ENCODE results near the gene COQ8A.

Gene COQ8A

GRCh38 chr1:226948480-226948879, 8.4 kb downstream of the COQ8A start:
- no peak overlapping the region for H4K91ac ChIP-seq (ENCODE audit: low read depth, low read length)
- H4K8ac ChIP-seq (ENCODE audit: low read depth, low read length), result no peak overlapping the region
- no peak overlapping the region for H3K18ac ChIP-seq (ENCODE audit: low read length)
- no peaks in the 10 kb centered on the region for H3K79me2 ChIP-seq (ENCODE audit: control insufficient read depth, insufficient read depth, low read length, poor library complexity)
- no peak overlapping the region for H3K14ac ChIP-seq (ENCODE audit: low read length)
- H2AFZ ChIP-seq (ENCODE audit: insufficient read depth, low read length, poor library complexity), result no peak overlapping the region
- no peak overlapping the region for H3K9ac ChIP-seq (ENCODE audit: low read length)
- H3K79me1 ChIP-seq (ENCODE audit: low read length), result no peaks in the 10 kb centered on the region
- H3K27ac ChIP-seq (ENCODE audit: low read depth, low read length), result no peak overlapping the region
- H2BK12ac ChIP-seq (ENCODE audit: low read length), result no peak overlapping the region
- peaks cover 2% of the 10 kb centered on the region for H3K9me3 ChIP-seq (ENCODE audit: insufficient read depth, low read depth, low read length)
- no peak for DNase-seq
- no peaks in the 10 kb centered on the region for H3K27me3 ChIP-seq (ENCODE audit: insufficient read depth, low read length)
- no peak overlapping the region for H3K4me2 ChIP-seq (ENCODE audit: low read length)
- peaks cover 0 to 4% of the 10 kb centered on the region in 2 experiments for H3K4me1 ChIP-seq (ENCODE audit: control insufficient read depth in 1 of 2, insufficient read depth in 2 of 2, low read length in 2 of 2)
- no CpG with 5 or more reads among the region's 6 CpGs for WGBS (ENCODE audit: extremely low coverage, insufficient coverage, insufficient read length)
- H3K36me3 ChIP-seq (ENCODE audit: control insufficient read depth in 1 of 2, insufficient read depth in 2 of 2, low read length in 2 of 2), result no peaks in the 10 kb centered on the region
- H2BK120ac ChIP-seq (ENCODE audit: insufficient read depth, low read length, poor library complexity), result no peak overlapping the region
- H3K4ac ChIP-seq (ENCODE audit: low read depth, low read length), result no peak overlapping the region
- no peak overlapping the region for H3K4me3 ChIP-seq (ENCODE audit: low read depth, low read length)
- no peak overlapping the region for H2AK5ac ChIP-seq (ENCODE audit: low read length)
- no peak overlapping the region for H2BK5ac ChIP-seq (ENCODE audit: low read depth, low read length, poor library complexity)
- H4K12ac ChIP-seq (ENCODE audit: low read depth, low read length), result no peak overlapping the region
- no peak overlapping the region for H3K23ac ChIP-seq (ENCODE audit: low read length)

- no peak overlapping the region for H4K91ac ChIP-seq (ENCODE audit: low read depth, low read length)
- no peak for DNase-seq
- no peak overlapping the region for H3K4ac ChIP-seq (ENCODE audit: low read depth, low read length)
- no peak overlapping the region for H3K18ac ChIP-seq (ENCODE audit: low read length)
- no peak overlapping the region for H2BK120ac ChIP-seq (ENCODE audit: insufficient read depth, low read length, poor library complexity)
- H3K36me3 ChIP-seq (ENCODE audit: control insufficient read depth in 1 of 2, insufficient read depth in 2 of 2, low read length in 2 of 2), result no peaks in the 10 kb centered on the region
- WGBS (ENCODE audit: extremely low coverage, insufficient coverage, insufficient read length), result no CpG with 5 or more reads among the region's 15 CpGs
- no peak overlapping the region for H3K27ac ChIP-seq (ENCODE audit: low read depth, low read length)
- no peaks in the 10 kb centered on the region for H3K79me1 ChIP-seq (ENCODE audit: low read length)
- H2AK5ac ChIP-seq (ENCODE audit: low read length), result no peak overlapping the region
- no peak overlapping the region for H3K4me3 ChIP-seq (ENCODE audit: low read depth, low read length)
- no peak overlapping the region for H3K23ac ChIP-seq (ENCODE audit: low read length)
- no peak overlapping the region for H2BK12ac ChIP-seq (ENCODE audit: low read length)
- H2AFZ ChIP-seq (ENCODE audit: insufficient read depth, low read length, poor library complexity), result no peak overlapping the region
- no peak overlapping the region for H3K14ac ChIP-seq (ENCODE audit: low read length)
- no peaks in the 10 kb centered on the region for H3K27me3 ChIP-seq (ENCODE audit: insufficient read depth, low read length)
- no peak overlapping the region for H4K12ac ChIP-seq (ENCODE audit: low read depth, low read length)
- H3K9ac ChIP-seq (ENCODE audit: low read length), result no peak overlapping the region
- H4K8ac ChIP-seq (ENCODE audit: low read depth, low read length), result no peak overlapping the region
- peaks cover 2% of the 10 kb centered on the region for H3K9me3 ChIP-seq (ENCODE audit: insufficient read depth, low read depth, low read length)
- no peak overlapping the region for H3K4me2 ChIP-seq (ENCODE audit: low read length)
- peaks cover 0 to 4% of the 10 kb centered on the region in 2 experiments for H3K4me1 ChIP-seq (ENCODE audit: control insufficient read depth in 1 of 2, insufficient read depth in 2 of 2, low read length in 2 of 2)
- no peak overlapping the region for H2BK5ac ChIP-seq (ENCODE audit: low read depth, low read length, poor library complexity)
- no peaks in the 10 kb centered on the region for H3K79me2 ChIP-seq (ENCODE audit: control insufficient read depth, insufficient read depth, low read length, poor library complexity)
These were observed 8.9 kb downstream of the COQ8A start for GRCh38 chr1:226948996-226949395.

- Histone ChIP-seq H2AK5ac (ENCODE audit: low read length) (no peak overlapping the region), H3K18ac (ENCODE audit: low read length) (no peak overlapping the region), H2BK5ac (ENCODE audit: low read depth, low read length, poor library complexity) (no peak overlapping the region), H3K79me1 (ENCODE audit: low read length) (no peaks in the 10 kb centered on the region), H2BK12ac (ENCODE audit: low read length) (no peak overlapping the region), H4K91ac (ENCODE audit: low read depth, low read length) (no peak overlapping the region), H3K4me1 (ENCODE audit: control insufficient read depth in 1 of 2, insufficient read depth in 2 of 2, low read length in 2 of 2) (peaks cover 0 to 4% of the 10 kb centered on the region in 2 experiments), H3K27me3 (ENCODE audit: insufficient read depth, low read length) (no peaks in the 10 kb centered on the region), H3K36me3 (ENCODE audit: control insufficient read depth in 1 of 2, insufficient read depth in 2 of 2, low read length in 2 of 2) (no peaks in the 10 kb centered on the region), H4K12ac (ENCODE audit: low read depth, low read length) (no peak overlapping the region), H2AFZ (ENCODE audit: insufficient read depth, low read length, poor library complexity) (no peak overlapping the region), H3K23ac (ENCODE audit: low read length) (no peak overlapping the region), H3K4me2 (ENCODE audit: low read length) (no peak overlapping the region), H3K9me3 (ENCODE audit: insufficient read depth, low read depth, low read length) (peaks cover 2% of the 10 kb centered on the region), H2BK120ac (ENCODE audit: insufficient read depth, low read length, poor library complexity) (no peak overlapping the region), H3K14ac (ENCODE audit: low read length) (no peak overlapping the region), H3K4ac (ENCODE audit: low read depth, low read length) (no peak overlapping the region), H3K27ac (ENCODE audit: low read depth, low read length) (no peak overlapping the region), H3K4me3 (ENCODE audit: low read depth, low read length) (no peak overlapping the region), H4K8ac (ENCODE audit: low read depth, low read length) (no peak overlapping the region), H3K79me2 (ENCODE audit: control insufficient read depth, insufficient read depth, low read length, poor library complexity) (no peaks in the 10 kb centered on the region), H3K9ac (ENCODE audit: low read length) (no peak overlapping the region)
- DNase-seq, result no peak
- whole genome bisulfite sequencing (ENCODE audit: extremely low coverage, insufficient coverage, insufficient read length), result no CpG with 5 or more reads among the region's 3 CpGs
These were observed 9.3 kb downstream of the COQ8A start for GRCh38 chr1:226949401-226949800.

GRCh38 chr1:226950316-226950715, 10.2 kb downstream of the COQ8A start:
- H3K4me2 ChIP-seq (ENCODE audit: low read length), result no peak overlapping the region
- DNase-seq, result no peak
- no peak overlapping the region for H3K23ac ChIP-seq (ENCODE audit: low read length)

More at GRCh38 chr1:226950316-226950715, 10.2 kb downstream of the COQ8A start:
- no peak overlapping the region for H2AFZ ChIP-seq (ENCODE audit: insufficient read depth, low read length, poor library complexity)
- H4K12ac ChIP-seq (ENCODE audit: low read depth, low read length), result no peak overlapping the region
- no peaks in the 10 kb centered on the region for H3K79me1 ChIP-seq (ENCODE audit: low read length)
- H3K14ac ChIP-seq (ENCODE audit: low read length), result no peak overlapping the region
- H2BK5ac ChIP-seq (ENCODE audit: low read depth, low read length, poor library complexity), result no peak overlapping the region
- no peak overlapping the region for H3K4me3 ChIP-seq (ENCODE audit: low read depth, low read length)
- no peak overlapping the region for H2BK120ac ChIP-seq (ENCODE audit: insufficient read depth, low read length, poor library complexity)
- H3K4me1 ChIP-seq (ENCODE audit: control insufficient read depth in 1 of 2, insufficient read depth in 2 of 2, low read length in 2 of 2), result peaks cover 0 to 4% of the 10 kb centered on the region in 2 experiments
- H2BK12ac ChIP-seq (ENCODE audit: low read length), result no peak overlapping the region
- H2AK5ac ChIP-seq (ENCODE audit: low read length), result no peak overlapping the region
- no peak overlapping the region for H3K9ac ChIP-seq (ENCODE audit: low read length)
- H3K79me2 ChIP-seq (ENCODE audit: control insufficient read depth, insufficient read depth, low read length, poor library complexity), result no peaks in the 10 kb centered on the region
- H4K91ac ChIP-seq (ENCODE audit: low read depth, low read length), result no peak overlapping the region
- no peak overlapping the region for H3K27ac ChIP-seq (ENCODE audit: low read depth, low read length)
- no peak overlapping the region for H3K18ac ChIP-seq (ENCODE audit: low read length)
- H3K4ac ChIP-seq (ENCODE audit: low read depth, low read length), result no peak overlapping the region
- H4K8ac ChIP-seq (ENCODE audit: low read depth, low read length), result no peak overlapping the region
- H3K36me3 ChIP-seq (ENCODE audit: control insufficient read depth in 1 of 2, insufficient read depth in 2 of 2, low read length in 2 of 2), result no peaks in the 10 kb centered on the region
- WGBS (ENCODE audit: extremely low coverage, insufficient coverage, insufficient read length), result no CpG with 5 or more reads among the region's 1 CpG
- no peaks in the 10 kb centered on the region for H3K27me3 ChIP-seq (ENCODE audit: insufficient read depth, low read length)
- H3K9me3 ChIP-seq (ENCODE audit: insufficient read depth, low read depth, low read length), result peaks cover 6% of the 10 kb centered on the region

All from trophoblast cell (in vitro differentiated cells and primary cell).